Activated naive CD8-positive, alpha-beta T cell treated with anti-CD3 and anti-CD28 coated beads, Interleukin-2, amount 50 U/mL, for 24 hours (primary cell): ENCODE data around the gene DCP1A.
"Not testable (repeated sequence)": the region's sequence is repeated elsewhere in the genome, so short reads cannot be mapped to it uniquely, and the experiment has no call there.

Experiments
- ATAC-seq: fragments of 150-1000 bp; cut with Tn5 transposase; one replicate; pipeline ENCODE4 v1.10.0; 2021
- DNase-seq: peaks from one replicate; pipeline ENCODE4 v3.0.0; 2021
- H3K27ac Mint-ChIP-seq: one replicate; pipeline ENCODE4 v1.8.0; 2021; ENCODE audit warnings: mild to moderate bottlenecking, mixed read lengths
- H3K27me3 Mint-ChIP-seq: one replicate; pipeline ENCODE4 v1.8.0; 2021; ENCODE audit warnings: mixed read lengths
- H3K36me3 Mint-ChIP-seq: one replicate; pipeline ENCODE4 v1.8.0; 2021; ENCODE audit warnings: low read depth, mixed read lengths
- H3K4me1 Mint-ChIP-seq: one replicate; pipeline ENCODE4 v1.8.0; 2021; ENCODE audit warnings: mixed read lengths
- H3K4me3 Mint-ChIP-seq: one replicate; pipeline ENCODE4 v1.8.0; 2021; ENCODE audit warnings: mild to moderate bottlenecking, moderate library complexity, mixed read lengths
- H3K9me3 Mint-ChIP-seq: one replicate; pipeline ENCODE4 v1.8.0; 2021; ENCODE audit warnings: mixed read lengths

Gene DCP1A

DNA sequence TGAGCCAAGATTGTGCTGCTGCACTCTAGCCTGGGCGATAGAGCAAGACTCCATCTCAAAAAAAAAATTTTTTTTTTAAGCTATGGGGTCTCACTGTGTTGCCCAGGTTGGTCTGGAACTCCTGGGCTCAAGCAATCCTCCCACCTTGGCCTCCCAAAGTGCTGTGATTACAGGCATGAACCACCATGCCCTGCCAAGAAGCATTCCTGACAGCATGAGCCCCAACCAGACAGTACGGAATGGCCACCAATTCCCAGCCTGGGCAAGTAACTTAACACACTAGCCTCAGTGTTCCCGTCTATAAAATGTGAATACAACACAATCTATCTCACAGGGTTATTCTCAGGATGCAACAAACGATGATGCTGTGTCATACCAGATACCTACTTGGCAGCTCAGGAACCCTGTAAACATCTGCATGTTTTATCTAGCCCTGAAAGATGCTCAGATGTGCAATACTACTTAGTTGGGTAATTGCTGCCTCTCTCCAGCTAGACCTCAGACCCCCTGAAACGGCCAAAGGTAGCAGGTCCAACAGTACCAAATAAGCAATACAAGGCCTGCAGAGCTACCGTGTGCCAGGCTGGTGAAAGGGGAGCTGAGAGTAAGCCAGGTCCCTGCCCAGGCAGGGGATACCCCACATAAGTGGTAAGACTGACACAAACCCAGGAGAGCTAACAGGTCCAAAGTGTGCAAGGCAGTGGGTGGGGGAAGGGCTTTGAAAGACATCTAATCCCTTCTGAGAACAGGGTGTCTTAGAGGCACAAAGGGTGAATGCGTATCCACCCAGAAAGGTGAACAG lies 93.4 kb downstream of the DCP1A start:
- no peak for ATAC-seq

DNA sequence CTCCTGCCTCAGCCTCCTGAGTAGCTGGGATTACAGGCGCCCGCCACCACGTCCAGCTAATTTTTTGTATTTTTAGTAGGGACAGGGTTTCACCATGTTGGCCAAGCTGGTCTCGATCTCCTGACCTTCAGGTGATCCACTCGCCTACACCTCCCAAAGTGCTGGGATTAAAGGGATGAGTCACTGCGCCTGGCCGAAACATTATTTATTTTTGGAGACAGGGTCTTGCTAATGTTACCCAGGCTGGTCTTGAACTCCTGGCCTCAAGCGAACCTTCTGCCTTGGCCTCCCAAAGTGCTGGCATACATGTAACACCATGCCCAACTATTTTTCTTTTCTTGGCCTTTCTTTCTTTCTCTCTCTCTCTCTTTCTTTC lies 94.4 kb downstream of the DCP1A start:
- H3K4me3 Mint-ChIP-seq: peak overlapping the region; percentile 91
- peaks cover 55% of the 10 kb centered on the region for H3K4me1 Mint-ChIP-seq
- not testable (repeated sequence) for H3K27me3 Mint-ChIP-seq, DNase-seq, H3K9me3 Mint-ChIP-seq, H3K27ac Mint-ChIP-seq, ATAC-seq
- peaks cover 30% of the 10 kb centered on the region for H3K36me3 Mint-ChIP-seq

More for the DNA sequence above, 93.4 kb downstream of the DCP1A start:
- Mint-ChIP-seq H3K4me3 (peak overlapping the region; percentile 91), H3K4me1 (peaks cover 49% of the 10 kb centered on the region), H3K36me3 (peaks cover 25% of the 10 kb centered on the region), H3K27me3 (no peaks in the 10 kb centered on the region), H3K27ac (peak overlapping the region; percentile 88), H3K9me3 (no peaks in the 10 kb centered on the region)
- DNase-seq: no peak

DNA sequence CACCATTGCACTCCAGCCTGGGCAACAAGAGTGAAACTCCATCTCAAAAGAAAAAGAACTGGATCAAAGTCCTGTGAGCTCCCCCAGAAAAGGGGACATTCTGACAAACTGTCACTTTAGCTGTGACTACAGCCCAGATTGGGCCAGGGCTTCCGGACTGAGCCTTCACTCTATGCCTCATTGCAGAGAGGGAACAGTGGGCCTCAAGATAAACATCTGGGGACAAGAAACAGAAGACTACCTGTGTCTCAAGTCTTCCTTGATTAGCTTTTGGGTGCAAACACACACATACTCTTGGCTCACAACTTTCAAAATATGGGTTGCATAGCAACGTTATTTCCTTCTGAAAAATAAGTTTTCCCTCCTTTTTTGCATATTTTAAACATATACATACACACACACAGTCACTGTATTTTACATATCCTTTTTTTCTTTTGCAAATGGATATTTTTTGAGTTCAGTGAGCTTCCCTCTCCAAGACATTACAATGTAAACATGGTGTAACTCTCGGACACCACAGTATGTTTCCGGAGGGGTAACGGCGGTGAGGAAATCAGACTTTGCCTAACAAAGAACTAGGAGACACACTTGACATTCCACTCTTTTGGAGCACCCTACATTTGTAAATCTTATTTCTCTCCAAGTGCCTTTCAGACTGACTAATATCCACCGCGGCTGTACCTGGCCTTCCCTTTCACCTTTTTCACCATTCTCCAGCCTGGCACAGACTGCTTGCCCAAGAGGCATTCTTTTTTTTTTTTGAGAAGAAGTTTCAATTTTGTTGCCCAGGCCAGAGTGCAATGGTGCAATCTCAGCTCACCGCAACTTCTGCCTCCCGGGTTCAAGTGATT lies 95.0 kb downstream of the DCP1A start:
- Mint-ChIP-seq H3K36me3 (peaks cover 34% of the 10 kb centered on the region), H3K27me3 (no peaks in the 10 kb centered on the region), H3K9me3 (no peaks in the 10 kb centered on the region), H3K4me1 (peaks cover 59% of the 10 kb centered on the region), H3K27ac (no peak overlapping the region), H3K4me3 (peak overlapping the region; percentile 91)
- no peak for DNase-seq
- no peak for ATAC-seq

DNA sequence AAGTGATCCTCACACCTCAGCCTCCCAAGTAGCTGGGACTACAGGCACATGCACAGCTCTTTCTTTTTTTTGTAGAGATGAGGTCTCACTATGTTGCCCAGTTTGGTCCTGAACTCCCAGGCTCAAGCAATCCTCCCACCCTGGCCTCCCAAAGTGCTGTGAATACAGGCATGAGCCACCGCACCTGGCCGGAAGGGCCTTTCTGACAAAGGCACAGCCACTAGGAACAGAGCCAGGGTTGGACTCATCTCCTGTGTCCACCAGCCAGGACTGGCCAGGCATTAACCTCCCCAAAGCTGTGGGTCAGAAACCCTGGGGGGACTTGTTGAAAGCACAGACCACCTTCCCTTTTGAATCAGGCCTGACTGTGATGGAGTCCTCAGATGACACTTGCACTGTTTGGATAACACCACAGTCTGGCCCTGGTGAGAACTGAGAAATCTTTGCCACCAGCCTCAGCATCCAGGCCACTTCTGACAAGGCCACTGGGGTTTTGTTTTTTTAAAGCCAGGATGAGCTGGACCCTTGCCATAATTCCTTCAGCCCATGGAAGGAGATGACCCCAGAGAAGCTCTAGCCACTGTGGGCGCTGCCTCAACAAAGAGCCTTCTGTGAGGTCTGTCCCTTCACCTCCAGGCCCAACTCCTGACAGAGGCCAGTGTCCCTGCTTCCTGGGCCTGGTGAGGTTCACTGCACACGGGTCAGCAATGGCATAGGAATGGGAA lies 96.3 kb downstream of the DCP1A start:
- ATAC-seq (no peak), DNase-seq (no peak)
- H3K36me3 Mint-ChIP-seq: peaks cover 40% of the 10 kb centered on the region
- H3K27me3 Mint-ChIP-seq: no peaks in the 10 kb centered on the region
- H3K4me1 Mint-ChIP-seq: peaks cover 62% of the 10 kb centered on the region
- H3K4me3 Mint-ChIP-seq: no peak overlapping the region
- H3K27ac Mint-ChIP-seq: no peak overlapping the region
- no peaks in the 10 kb centered on the region for H3K9me3 Mint-ChIP-seq

DNA sequence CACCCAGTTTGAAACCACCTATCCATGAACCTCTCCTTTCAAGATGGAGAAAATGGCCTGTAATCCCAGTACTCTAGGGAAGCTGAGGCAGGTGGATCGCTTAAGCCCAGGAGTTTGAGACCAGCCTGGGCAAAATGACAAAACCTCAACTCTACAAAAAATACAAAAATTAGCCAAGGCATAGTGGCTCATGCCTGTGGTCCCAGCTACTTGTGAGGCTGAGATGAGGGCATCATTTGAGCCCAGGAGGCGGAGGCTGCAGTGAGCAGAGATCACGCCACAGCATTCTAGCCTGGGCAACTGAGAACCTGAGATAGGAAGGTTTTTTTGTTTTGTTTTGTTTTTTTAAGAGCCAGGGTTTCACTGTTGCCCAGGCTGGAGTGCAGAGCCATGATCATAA lies 96.9 kb downstream of the DCP1A start:
- Mint-ChIP-seq H3K36me3 (peaks cover 42% of the 10 kb centered on the region), H3K4me1 (peaks cover 62% of the 10 kb centered on the region), H3K27ac (no peak overlapping the region), H3K4me3 (no peak overlapping the region), H3K9me3 (no peaks in the 10 kb centered on the region), H3K27me3 (no peaks in the 10 kb centered on the region)
- ATAC-seq (no peak), DNase-seq (no peak)

DNA sequence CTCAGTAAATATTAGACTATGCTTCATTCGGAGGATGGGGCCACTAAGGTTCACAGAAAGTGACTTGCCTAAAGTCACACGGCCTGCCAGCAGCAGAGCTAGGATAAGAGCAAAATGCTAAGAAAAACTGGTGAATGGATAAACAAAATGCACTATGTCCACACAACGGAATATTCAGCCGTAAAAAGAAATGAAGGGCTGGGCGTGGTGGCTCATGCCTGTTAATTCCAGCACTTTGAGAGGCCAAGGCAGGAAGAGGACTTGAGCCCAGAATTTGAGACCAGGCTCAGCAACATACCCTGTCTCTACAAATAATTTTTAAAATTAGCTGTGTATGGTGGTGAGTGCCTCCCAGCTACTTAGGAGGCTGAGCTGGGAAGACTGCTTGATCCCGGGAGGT lies 99.2 kb downstream of the DCP1A start:
- H3K4me3 Mint-ChIP-seq: no peak overlapping the region
- DNase-seq (no peak), ATAC-seq (no peak)
- H3K4me1 Mint-ChIP-seq: peaks cover 48% of the 10 kb centered on the region
- H3K27me3 Mint-ChIP-seq: no peaks in the 10 kb centered on the region
- no peak overlapping the region for H3K27ac Mint-ChIP-seq
- H3K9me3 Mint-ChIP-seq: no peaks in the 10 kb centered on the region
- H3K36me3 Mint-ChIP-seq: peaks cover 27% of the 10 kb centered on the region

DNA sequence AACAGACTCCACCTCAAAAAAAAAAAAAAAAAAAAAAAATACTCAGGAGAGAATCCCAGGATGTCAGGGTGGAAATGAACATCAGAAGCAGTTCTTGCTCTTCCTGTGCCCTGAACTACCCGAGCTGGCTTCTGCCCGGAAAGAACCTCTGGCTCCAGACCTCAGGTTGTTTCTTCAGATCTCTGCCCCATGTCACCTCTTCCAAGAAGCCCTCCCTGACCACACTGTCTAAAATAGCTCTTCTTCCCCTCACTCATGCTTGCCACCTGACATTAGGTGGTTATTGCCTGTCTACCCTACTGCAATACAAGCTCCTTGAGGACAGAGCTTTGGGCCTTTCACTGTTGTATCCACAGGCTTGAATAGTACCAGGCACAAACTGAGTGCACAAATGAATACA lies 99.7 kb downstream of the DCP1A start:
- DNase-seq: no peak
- peaks cover 42% of the 10 kb centered on the region for H3K4me1 Mint-ChIP-seq

DNA sequence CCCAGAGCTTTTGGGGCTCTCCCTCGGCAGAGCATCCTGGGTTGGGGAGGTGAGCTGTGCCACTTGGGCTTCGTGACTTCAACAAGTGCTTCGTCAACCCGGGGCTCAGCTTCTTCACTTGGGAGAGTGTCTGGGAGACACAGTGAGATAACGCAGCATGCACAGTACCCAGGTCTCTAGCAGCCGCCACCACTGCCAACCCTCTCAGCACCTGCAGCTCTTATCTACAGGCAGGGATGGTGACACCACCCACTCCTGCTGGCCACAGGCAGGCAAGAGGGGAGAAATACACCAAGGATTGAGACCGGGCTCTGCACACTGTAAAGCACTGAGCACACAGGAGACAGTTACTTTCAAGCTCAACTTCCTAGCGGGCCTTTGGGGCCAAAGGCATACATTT lies 103.1 kb downstream of the DCP1A start:
- Mint-ChIP-seq H3K9me3 (no peaks in the 10 kb centered on the region), H3K36me3 (peaks cover 25% of the 10 kb centered on the region), H3K4me1 (peaks cover 15% of the 10 kb centered on the region), H3K4me3 (no peak overlapping the region), H3K27ac (no peak overlapping the region), H3K27me3 (no peaks in the 10 kb centered on the region)
- DNase-seq (no peak), ATAC-seq (no peak)

More for the DNA sequence above, 99.7 kb downstream of the DCP1A start:
- no peak for ATAC-seq
- Mint-ChIP-seq H3K27me3 (no peaks in the 10 kb centered on the region), H3K4me3 (no peak overlapping the region), H3K27ac (no peak overlapping the region), H3K36me3 (peaks cover 25% of the 10 kb centered on the region), H3K9me3 (no peaks in the 10 kb centered on the region)

DNA sequence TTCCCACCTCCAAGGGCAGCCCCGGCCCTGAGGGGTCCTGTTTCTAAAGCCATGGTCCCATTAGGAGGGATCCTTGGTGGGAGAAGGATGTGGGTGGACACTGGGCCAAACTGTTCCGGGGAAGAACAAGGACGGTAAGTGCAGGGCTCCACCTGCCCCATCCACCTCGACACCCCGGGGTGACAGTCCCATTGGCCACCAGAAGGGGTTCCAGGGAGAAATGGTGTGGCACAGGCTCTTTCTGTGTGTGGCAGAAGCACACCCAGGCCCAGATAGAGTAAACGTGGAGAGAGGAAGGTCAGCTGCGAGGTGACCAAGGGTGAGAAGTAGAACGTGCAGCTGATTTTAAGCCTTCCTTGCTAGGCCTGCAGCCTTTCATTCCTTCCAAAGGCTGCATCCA lies 103.6 kb downstream of the DCP1A start:
- Mint-ChIP-seq H3K36me3 (peaks cover 28% of the 10 kb centered on the region), H3K9me3 (no peaks in the 10 kb centered on the region), H3K4me1 (peaks cover 15% of the 10 kb centered on the region), H3K27me3 (no peaks in the 10 kb centered on the region), H3K4me3 (no peak overlapping the region), H3K27ac (no peak overlapping the region)
- no peak for ATAC-seq
- no peak for DNase-seq

DNA sequence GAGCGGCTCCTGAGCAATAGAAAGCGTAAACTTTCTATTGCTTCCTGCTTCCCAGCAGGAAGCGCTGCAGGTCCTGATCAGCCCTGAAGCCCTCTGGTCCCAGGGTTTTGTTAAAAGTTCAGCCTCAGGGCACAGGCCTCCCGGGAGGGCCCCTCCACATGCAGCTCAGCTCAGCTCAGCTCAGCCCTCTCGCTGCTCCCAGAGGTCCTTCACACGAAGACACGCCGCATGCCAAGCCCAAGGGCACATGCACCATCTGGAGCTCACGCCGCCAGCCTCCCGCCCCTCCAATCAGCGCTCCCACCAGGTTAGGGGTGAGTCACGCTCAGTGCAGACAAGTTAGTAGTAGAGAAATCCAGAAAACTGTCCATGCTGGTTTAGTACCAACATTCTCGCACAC lies 104.2 kb downstream of the DCP1A start:
- peaks cover 11% of the 10 kb centered on the region for H3K4me1 Mint-ChIP-seq
- no peak overlapping the region for H3K27ac Mint-ChIP-seq
- H3K27me3 Mint-ChIP-seq: no peaks in the 10 kb centered on the region
- peaks cover 30% of the 10 kb centered on the region for H3K36me3 Mint-ChIP-seq
- H3K9me3 Mint-ChIP-seq: no peaks in the 10 kb centered on the region
- DNase-seq (no peak), ATAC-seq (no peak)
- H3K4me3 Mint-ChIP-seq: no peak overlapping the region

DNA sequence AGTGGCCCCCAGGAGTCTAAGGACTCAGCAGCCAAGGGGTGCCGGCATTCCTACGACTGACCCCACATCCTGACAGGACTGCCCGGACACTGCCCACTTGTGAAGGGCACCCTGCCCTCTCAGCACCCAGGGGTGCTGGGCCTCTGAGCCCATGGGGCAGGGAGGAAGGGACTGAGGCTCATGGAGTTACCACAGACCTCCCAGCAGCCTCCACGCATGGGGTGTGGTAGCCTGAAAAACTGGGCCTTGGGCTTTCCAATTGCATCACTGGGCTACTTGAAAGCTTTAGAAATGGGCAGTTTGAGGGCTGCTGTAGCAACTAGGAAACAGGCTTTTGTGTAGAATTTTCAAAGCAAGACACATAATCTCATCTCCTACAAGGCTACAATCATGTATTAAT lies 104.7 kb downstream of the DCP1A start:
- Mint-ChIP-seq H3K4me3 (no peak overlapping the region), H3K9me3 (no peaks in the 10 kb centered on the region), H3K36me3 (peaks cover 26% of the 10 kb centered on the region), H3K27ac (no peak overlapping the region), H3K4me1 (peaks cover 6% of the 10 kb centered on the region), H3K27me3 (no peaks in the 10 kb centered on the region)
- DNase-seq (no peak), ATAC-seq (no peak)

DNA sequence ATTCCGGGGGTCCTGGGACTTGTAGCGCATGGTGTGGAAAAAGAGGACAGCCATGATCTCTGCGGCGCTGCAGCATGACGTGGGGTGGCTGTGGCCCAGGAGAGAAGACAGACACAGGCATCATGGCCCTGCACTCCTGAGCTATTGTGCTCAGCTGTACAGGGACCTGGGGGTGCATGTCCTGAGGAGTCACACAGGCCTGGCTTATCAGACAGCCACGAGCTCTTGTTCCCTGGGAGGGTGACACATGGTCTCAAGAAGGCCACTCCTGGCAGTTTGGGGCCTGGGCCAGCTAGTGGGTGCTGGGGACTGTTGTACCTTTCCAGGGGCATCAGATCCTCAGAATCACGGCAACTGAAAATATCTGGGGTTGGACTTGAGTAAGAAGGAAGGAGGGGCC lies 105.2 kb downstream of the DCP1A start:
- no peak for ATAC-seq
- H3K9me3 Mint-ChIP-seq: no peaks in the 10 kb centered on the region

DNA sequence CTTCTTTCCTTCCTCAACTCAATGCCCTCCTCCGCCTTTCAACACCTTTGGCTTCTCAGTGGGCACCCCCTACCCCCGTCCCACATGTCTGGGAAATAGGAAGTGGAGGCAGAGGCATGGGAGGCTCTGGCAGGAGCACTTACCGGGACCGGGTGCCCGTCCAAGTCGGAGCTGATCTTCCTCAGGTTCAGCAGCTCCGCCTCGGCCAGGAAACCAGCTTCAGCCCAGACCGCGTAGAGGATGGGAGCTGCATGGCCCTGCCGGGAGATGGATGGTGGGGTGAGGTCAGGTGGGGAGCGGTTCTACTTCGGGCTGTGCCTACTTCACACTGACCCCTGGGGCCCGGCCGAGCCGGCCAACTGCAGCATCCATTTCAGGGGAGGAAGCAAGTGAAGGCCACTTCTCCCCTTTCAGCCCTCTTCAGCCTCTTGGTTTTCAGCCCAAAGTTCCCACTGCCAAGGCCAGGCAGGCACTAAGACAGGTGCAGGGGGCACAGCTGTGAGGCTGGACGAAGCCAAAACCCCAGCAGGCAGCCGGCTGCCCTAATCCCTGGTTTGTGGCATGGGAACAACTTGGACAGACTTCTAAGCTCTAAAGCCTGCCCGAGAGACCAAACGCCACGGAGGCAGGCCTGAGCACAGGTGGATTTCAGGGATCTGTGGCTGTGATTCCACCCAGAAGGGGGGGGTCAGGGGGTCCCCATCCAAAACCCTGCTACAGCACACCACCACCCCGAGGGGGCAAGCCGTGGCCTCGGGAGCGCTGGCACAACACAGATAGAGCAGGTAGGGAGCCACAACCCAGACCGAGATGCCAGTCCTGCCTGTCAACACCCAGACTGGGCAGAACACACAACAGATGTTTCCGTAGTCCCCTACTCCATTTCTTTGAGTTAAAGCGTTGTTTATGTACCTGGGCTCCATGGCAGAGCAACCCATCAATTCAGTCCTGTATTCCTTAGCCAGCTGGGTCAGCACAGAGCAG lies 106.1 kb downstream of the DCP1A start:
- no peaks in the 10 kb centered on the region for H3K9me3 Mint-ChIP-seq
- DNase-seq: no peak
- no peak for ATAC-seq
- no peaks in the 10 kb centered on the region for H3K27me3 Mint-ChIP-seq
- peaks cover 6% of the 10 kb centered on the region for H3K4me1 Mint-ChIP-seq
- no peak overlapping the region for H3K4me3 Mint-ChIP-seq
- H3K36me3 Mint-ChIP-seq: peaks cover 26% of the 10 kb centered on the region
- no peak overlapping the region for H3K27ac Mint-ChIP-seq

More for the DNA sequence above, 105.2 kb downstream of the DCP1A start:
- Mint-ChIP-seq H3K4me3 (no peak overlapping the region), H3K4me1 (peaks cover 5% of the 10 kb centered on the region), H3K27me3 (no peaks in the 10 kb centered on the region), H3K36me3 (peaks cover 25% of the 10 kb centered on the region), H3K27ac (no peak overlapping the region)
- no peak for DNase-seq

DNA sequence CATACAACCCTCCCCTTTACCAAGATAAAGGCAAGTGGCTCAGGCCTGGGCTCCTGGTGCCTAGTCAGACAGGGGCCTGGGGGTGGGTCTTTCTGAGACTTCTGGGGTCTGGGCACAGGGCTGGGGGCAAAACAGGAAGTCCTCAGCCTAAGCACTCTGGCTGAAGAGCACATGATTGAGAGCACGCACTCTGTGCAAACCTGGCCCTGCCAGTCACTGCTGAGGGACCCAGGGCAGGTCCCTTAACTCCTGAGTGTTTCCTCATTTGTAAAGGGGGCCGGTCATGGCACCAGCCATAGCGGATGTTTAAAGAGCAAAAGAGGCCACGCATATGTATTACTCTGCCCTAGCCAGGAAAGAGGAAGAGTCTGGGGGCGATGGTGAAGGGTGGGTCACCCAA lies 107.5 kb downstream of the DCP1A start:
- peaks cover 3% of the 10 kb centered on the region for H3K4me1 Mint-ChIP-seq
- ATAC-seq (no peak), DNase-seq (no peak)
- no peaks in the 10 kb centered on the region for H3K27me3 Mint-ChIP-seq
- H3K36me3 Mint-ChIP-seq: peaks cover 20% of the 10 kb centered on the region
- no peaks in the 10 kb centered on the region for H3K9me3 Mint-ChIP-seq
- H3K27ac Mint-ChIP-seq: no peak overlapping the region
- H3K4me3 Mint-ChIP-seq: no peak overlapping the region
